OCI-M1 (cell line): ENCODE results near the gene TRAPPC12.
"Not testable (repeated sequence)": the region's sequence is repeated elsewhere in the genome, so short reads cannot be mapped to it uniquely, and the experiment has no call there.

Experiments used
- DNase-seq: peaks from one replicate; lab custom pipeline; 2025; lab: John Stamatoyannopoulos, UW

The TRAPPC12 gene

GRCh38 chr2:3486047-3487027, 106.8 kb downstream of the TRAPPC12 start:
- DNase-seq: no peak

DNA sequence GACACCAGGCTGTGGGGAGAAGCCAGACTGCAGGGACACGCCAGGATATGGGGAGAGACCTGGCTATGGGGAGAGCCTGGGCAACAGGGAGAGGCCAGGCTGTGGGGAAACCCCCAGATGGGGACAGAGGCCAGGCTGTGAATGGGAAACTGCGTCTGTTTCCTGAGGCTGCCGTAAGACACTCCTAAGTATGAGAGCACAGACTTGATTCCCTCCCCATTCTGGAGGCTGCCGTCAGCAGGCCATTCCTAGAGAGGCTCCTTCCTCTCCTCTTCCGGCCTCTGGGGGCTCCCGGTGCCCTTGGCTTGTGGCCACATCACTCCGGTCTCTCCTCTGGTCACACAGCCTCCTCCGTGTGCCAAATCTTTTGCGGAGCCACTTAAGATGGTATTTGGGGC, 107.5 kb downstream of the TRAPPC12 start:
- DNase-seq: no peak

GRCh38 chr2:3487432-3487831, 107.9 kb downstream of the TRAPPC12 start:
- DNase-seq: no peak

- DNase-seq: no peak
Measured at GRCh38 chr2:3488061-3488531, 108.6 kb downstream of the TRAPPC12 start.

GRCh38 chr2:3488855-3489763, 109.6 kb downstream of the TRAPPC12 start:
- no peak for DNase-seq

DNA sequence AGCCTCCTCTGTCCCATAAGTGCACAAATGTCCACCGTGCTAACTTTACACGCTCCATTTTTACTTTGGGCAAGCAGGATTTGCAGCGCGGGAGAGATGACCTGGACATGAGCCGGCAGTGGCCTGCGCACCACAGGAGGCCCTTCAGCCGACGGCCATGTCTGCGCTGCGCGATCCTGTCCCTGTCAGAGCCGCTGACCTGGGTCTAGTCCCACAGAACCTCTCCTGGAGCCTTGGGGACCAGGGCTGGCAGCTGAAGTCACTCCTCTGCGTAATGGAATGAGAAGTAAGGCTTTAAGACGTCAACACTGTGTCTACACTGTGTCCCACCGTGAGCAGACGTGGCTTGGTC, 110.2 kb downstream of the TRAPPC12 start:
- no peak for DNase-seq

GRCh38 chr2:3490191-3491170, 111.0 kb downstream of the TRAPPC12 start:
- DNase-seq: no peak

DNA sequence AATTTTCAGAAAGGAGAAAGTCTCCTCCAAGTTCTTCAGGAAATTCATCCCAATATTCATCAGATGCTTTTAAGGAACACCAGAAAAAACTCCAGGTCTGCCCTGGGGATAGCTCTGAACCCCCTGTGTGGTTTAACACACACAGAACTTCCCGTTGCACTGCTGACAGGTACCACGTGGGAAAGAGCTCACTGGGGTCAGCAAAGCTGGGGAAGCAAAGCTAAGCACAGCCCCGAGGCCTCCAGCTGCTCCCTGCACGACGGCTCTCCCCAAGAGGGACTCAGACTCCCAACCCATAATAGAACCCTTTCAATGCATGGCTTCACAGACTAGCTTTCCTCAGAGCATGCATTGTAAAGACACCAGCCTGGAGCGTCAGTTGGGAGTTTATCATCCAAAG, 111.8 kb downstream of the TRAPPC12 start:
- DNase-seq: no peak

- no peak for DNase-seq
Measured at GRCh38 chr2:3491716-3492474, 112.4 kb downstream of the TRAPPC12 start.

DNA sequence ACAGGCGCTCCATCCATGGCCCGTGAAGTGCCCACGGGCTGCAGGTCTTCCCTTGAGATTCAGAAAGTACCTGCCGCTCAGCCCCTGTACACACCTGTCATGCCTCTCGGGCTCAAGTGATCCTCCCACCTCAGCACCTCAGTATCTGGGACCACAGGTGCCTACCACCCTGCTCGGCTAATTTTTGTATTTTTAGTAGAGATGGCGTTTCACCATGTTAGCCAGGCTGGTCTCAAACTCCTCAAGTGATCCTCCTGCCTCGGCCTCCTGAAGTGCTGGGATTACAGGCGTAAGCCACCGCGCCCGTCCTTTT, 112.9 kb downstream of the TRAPPC12 start:
- DNase-seq: not testable (repeated sequence)

- no peak for DNase-seq
Measured at GRCh38 chr2:3492951-3493614, 113.6 kb downstream of the TRAPPC12 start.

DNA sequence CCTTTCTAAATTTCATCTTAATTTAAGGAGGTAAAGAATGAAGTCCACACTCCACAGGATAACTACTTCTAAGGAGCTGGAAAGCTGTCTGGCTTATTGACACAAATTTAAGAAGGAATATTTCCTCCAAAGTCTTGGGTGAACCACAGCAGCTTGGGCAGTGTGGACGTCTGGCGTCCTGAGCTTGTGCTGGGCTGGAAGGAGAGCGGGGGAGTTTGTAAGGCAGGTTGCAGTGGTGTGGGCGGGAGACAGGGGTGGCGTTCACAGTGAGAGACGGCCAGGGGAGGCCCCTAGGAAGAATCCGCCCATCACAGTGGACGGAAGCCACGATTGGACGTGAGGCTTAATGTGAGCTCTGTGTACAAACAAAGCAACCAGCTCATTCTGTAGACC, 114.1 kb downstream of the TRAPPC12 start:
- DNase-seq: no peak

- no peak for DNase-seq
Measured at GRCh38 chr2:3494984-3495666, 115.6 kb downstream of the TRAPPC12 start.

GRCh38 chr2:3496708-3497080, 117.2 kb downstream of the TRAPPC12 start:
- not testable (repeated sequence) for DNase-seq

- DNase-seq: no peak
Measured at GRCh38 chr2:3498783-3499394, 119.4 kb downstream of the TRAPPC12 start.

DNA sequence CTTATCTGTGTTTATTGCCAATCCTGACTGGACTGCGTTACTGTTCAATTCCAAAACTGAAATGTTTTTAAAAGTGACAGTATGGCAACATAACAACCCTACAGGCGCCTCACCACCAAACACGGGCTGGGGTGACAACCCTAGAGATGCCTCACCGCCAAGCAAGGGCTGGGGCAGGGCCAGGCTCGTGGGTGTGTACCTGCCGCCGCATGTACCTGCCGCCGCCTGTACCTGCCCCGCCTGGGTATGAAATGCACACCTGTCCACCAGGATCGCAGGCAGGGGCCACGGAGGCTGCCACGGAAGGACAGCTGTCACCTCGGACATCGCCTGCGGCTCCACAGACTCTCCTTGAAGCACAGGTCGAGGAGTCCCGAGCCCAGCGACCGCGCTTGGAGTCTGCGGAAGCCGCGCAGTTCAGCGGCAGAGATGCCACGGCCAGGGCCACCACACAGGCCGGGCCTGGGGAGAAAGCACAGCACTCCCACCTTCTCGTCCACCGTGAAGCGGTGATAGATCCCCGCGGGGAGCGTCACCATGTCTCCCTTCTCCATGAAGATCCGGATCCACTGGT, 120.9 kb downstream of the TRAPPC12 start:
- no peak for DNase-seq

DNA sequence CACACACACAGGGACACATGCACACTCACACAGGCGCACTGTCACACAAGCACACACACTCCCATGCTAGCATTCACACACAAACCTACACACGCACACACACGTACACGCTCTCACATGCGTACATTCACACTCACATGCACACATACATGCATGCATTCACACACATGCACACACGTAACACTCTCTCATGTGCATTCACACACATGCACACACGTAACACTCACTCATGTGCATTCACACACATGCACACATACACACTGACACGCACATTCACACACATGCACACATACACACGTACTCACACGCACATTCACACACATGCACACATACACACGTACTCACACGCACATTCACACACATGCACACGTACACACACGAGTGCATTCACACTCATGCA, 123.6 kb downstream of the TRAPPC12 start:
- DNase-seq: no peak

- no peak for DNase-seq
Measured at GRCh38 chr2:3503483-3503882, 124.0 kb downstream of the TRAPPC12 start.

GRCh38 chr2:3504741-3505140, 125.2 kb downstream of the TRAPPC12 start:
- DNase-seq: no peak
